Endothelial cell of umbilical vein (primary cell): ENCODE measurements around the gene GRM4. TPM values are rescaled to one million over a fixed set of nuclear protein-coding genes. Genes with fewer than 3 reads are reported as not detected.

Experiments used
- BruUV-seq: library from RNA; stranded (reverse); fragments of 400-500 nt; replicated peaks from 2 replicates; lab custom pipeline; 2021; lab: Mats Ljungman, UMichigan
- CTCF ChIA-PET: fragments of 300-600, 350-600 bp; sonication (Branson Sonifier 250); formaldehyde crosslinking; loops from one replicate; lab custom pipeline; 2021; ENCODE audit warnings: antibody characterized with exemption, inconsistent platforms; lab: Charles Lee
- POLR2A ChIA-PET: fragments of 300-600, 350-600 bp; sonication (Branson Sonifier 250); formaldehyde crosslinking; loops from one replicate; lab custom pipeline; 2021; ENCODE audit warnings: antibody characterized with exemption, inconsistent platforms; lab: Charles Lee
- DNase-seq: peaks from one replicate; pipeline ENCODE4 v3.0.0-alpha.2; 2011; ENCODE audit warnings: low read depth, low spot score
- FAIRE-seq: peaks from 2 replicates; lab custom pipeline; 2011; peaks lifted over from hg19 to GRCh38; lab: Jason Lieb, UNC
- H2AFZ ChIP-seq: 2 replicates; pipeline ENCODE4 v1.6.0; 2012; ENCODE audit warnings: low read depth, low read length, control low read depth, inconsistent platforms
- H3K27ac ChIP-seq: 2 replicates; pipeline ENCODE4 v1.5.1; 2011; ENCODE audit warnings: low read depth, mild to moderate bottlenecking, control low read depth, low read length, moderate library complexity; ENCODE audit not compliant: insufficient read depth
- H3K27me3 ChIP-seq, 2 experiments: 2 replicates each; pipeline versions ENCODE4 v1.6.0 to v1.6.1; 2011; ENCODE audit warnings: low read length in 2 of 2, mixed read lengths in 1 of 2; ENCODE audit not compliant: control insufficient read depth in 2 of 2, insufficient read depth in 2 of 2
- H3K36me3 ChIP-seq, 2 experiments: 2 replicates in 1 of 2; 3 replicates in 1 of 2; pipeline ENCODE4 v1.5.1; 2011; ENCODE audit warnings: low read length in 2 of 2, mild to moderate bottlenecking in 1 of 2, moderate library complexity in 1 of 2; ENCODE audit not compliant: control insufficient read depth in 2 of 2, insufficient read depth in 2 of 2; ENCODE audit errors: extremely low read depth in 1 of 2
- H3K4me1 ChIP-seq: 3 replicates; pipeline ENCODE4 v1.5.1; 2011; ENCODE audit warnings: mild to moderate bottlenecking, low read length; ENCODE audit not compliant: control insufficient read depth, insufficient read depth; ENCODE audit errors: extremely low read depth
- H3K4me2 ChIP-seq: 2 replicates; pipeline ENCODE4 v1.6.1; 2011; ENCODE audit warnings: low read length, control low read depth, mixed read lengths; ENCODE audit not compliant: insufficient read depth
- H3K4me3 ChIP-seq, 3 experiments: fragments of 200-600 bp in 1 of 3; sonication (generic), shearing (Covaris generic) in 1 of 3; replicated peaks in 1 of 3; 2 replicates each; pipeline ENCODE4 v1.5.1; 2011 to 2016; ENCODE audit warnings: control low read depth in 3 of 3, low read length in 3 of 3, mild to moderate bottlenecking in 2 of 3, inconsistent platforms in 1 of 3, low read depth in 1 of 3, moderate library complexity in 1 of 3; ENCODE audit not compliant: insufficient read depth in 1 of 3
- H3K79me2 ChIP-seq: 2 replicates; pipeline ENCODE4 v1.6.0; 2012; ENCODE audit warnings: low read length, inconsistent platforms; ENCODE audit not compliant: control insufficient read depth, insufficient read depth
- H3K9ac ChIP-seq: replicated peaks from 2 replicates; pipeline ENCODE3; 2011; ENCODE audit warnings: low read length, control low read depth; ENCODE audit not compliant: insufficient read depth; ENCODE audit errors: extremely low read depth
- H3K9me1 ChIP-seq: replicated peaks from 3 replicates; pipeline ENCODE4 v1.6.0; 2011; ENCODE audit warnings: mild to moderate bottlenecking, low read length; ENCODE audit not compliant: control insufficient read depth, insufficient read depth; ENCODE audit errors: extremely low read depth
- H3K9me3 ChIP-seq: replicated peaks from 2 replicates; pipeline ENCODE4 v1.5.1; 2012; ENCODE audit warnings: low read length, inconsistent platforms; ENCODE audit not compliant: control insufficient read depth, insufficient read depth
- H4K20me1 ChIP-seq: replicated peaks from 2 replicates; pipeline ENCODE3; 2011; ENCODE audit warnings: mild to moderate bottlenecking, low read length; ENCODE audit not compliant: control insufficient read depth, insufficient read depth; ENCODE audit errors: extremely low read depth
- EZH2 ChIP-seq: IDR thresholded peaks from 2 replicates; pipeline ENCODE4 v1.6.1; 2012; ENCODE audit warnings: borderline replicate concordance, low read depth, mild to moderate bottlenecking, moderate library complexity, low read length, inconsistent platforms; ENCODE audit not compliant: severe bottlenecking
- FOS ChIP-seq: IDR thresholded peaks from 2 replicates; pipeline ENCODE4 v1.6.1; 2011; ENCODE audit warnings: mild to moderate bottlenecking, low read length, moderate library complexity, borderline replicate concordance; ENCODE audit not compliant: insufficient read depth
- GATA2 ChIP-seq: IDR thresholded peaks from 2 replicates; pipeline ENCODE4 v1.7.0; 2011; ENCODE audit warnings: low read depth, mild to moderate bottlenecking, moderate library complexity, mixed read lengths, low read length; ENCODE audit not compliant: insufficient read length, insufficient read depth
- JUN ChIP-seq: IDR thresholded peaks from 2 replicates; pipeline ENCODE4 v1.6.1; 2011; ENCODE audit warnings: borderline replicate concordance, low read depth; ENCODE audit not compliant: insufficient read length, insufficient read depth
- MAX ChIP-seq: IDR thresholded peaks from 2 replicates; pipeline ENCODE4 v1.6.1; 2011; ENCODE audit not compliant: insufficient read depth, insufficient read length
- MYC ChIP-seq: IDR thresholded peaks from one replicate; pipeline ENCODE4 v1.6.1; 2011; ENCODE audit warnings: mild to moderate bottlenecking, low read depth, low read length
- POLR2A ChIP-seq: IDR thresholded peaks from 2 replicates; pipeline ENCODE4 v1.6.1; 2012; ENCODE audit warnings: low read depth, mild to moderate bottlenecking, control low read depth, low read length
- POLR2AphosphoS5 ChIP-seq: IDR thresholded peaks from 2 replicates; pipeline ENCODE4 v1.6.1; 2012; ENCODE audit warnings: low read depth, mild to moderate bottlenecking, control low read depth, low read length, moderate library complexity; ENCODE audit not compliant: insufficient read depth
- dilution Hi-C: fragments of 300-500 bp; cut with MboI; formaldehyde crosslinking; loops from one replicate; pipeline ENCODE4 v1.15.0; 2019; ENCODE audit warnings: low sequenced_read_pairs; ENCODE audit not compliant: extremely low pct_ligation_motif_present
- intact Hi-C: fragments of 100-400 bp; cut with micrococcal nuclease; formaldehyde crosslinking; loops from one replicate; pipeline ENCODE4 v1.10.0; 2022
- polyA plus RNA-seq, 4 experiments: library from polyadenylated mRNA; depleted of rRNA in 3 of 4; stranded (reverse) in 3 of 4; unstranded in 1 of 4; fragments of >200 nt; gene quantifications; 2 replicates each; pipeline versions ENCODE4 v1.2.1 to v1.2.3, GENCODE V29; 2011 to 2012; ENCODE audit warnings: missing spikeins in 1 of 4
- total RNA-seq: library from RNA; stranded (reverse); gene quantifications from 2 replicates; pipeline ENCODE4 v1.2.3, GENCODE V29; 2021

GRM4 gene
- total and polyA plus RNA-seq, 2 donors (not counting 3 experiments of a cell fraction or from before 2014, with no cell fraction given): 0.03 TPM; not detected in 1

- TF ChIP-seq POLR2AphosphoS5 (no peak), MAX (no peak), GATA2 (no peak), FOS (no peak), MYC (no peak), EZH2 (no peak), POLR2A (no peak), JUN (no peak)
- no TSS peak for BruUV-seq
- no peaks in the 10 kb centered on the region for H3K36me3 ChIP-seq
- FAIRE-seq: no peak
- H3K4me1 ChIP-seq: no peaks in the 10 kb centered on the region
- H4K20me1 ChIP-seq: no peaks in the 10 kb centered on the region
- H3K79me2 ChIP-seq: no peaks in the 10 kb centered on the region
- H3K27me3 ChIP-seq: no peaks in the 10 kb centered on the region
- no peaks in the 10 kb centered on the region for H3K9me1 ChIP-seq
- no peaks in the 10 kb centered on the region for H3K9me3 ChIP-seq
- no peak overlapping the region for H3K9ac ChIP-seq
- intact Hi-C loops: no loop called here
- DNase-seq: no peak
- no peak overlapping the region for H3K4me3 ChIP-seq
- CTCF ChIA-PET: no interaction called here
- POLR2A ChIA-PET: no interaction called here
- no peak overlapping the region for H3K27ac ChIP-seq
- no peak overlapping the region for H2AFZ ChIP-seq
- H3K4me2 ChIP-seq: no peak overlapping the region
- dilution Hi-C loops: no loop called here
Observed at GRCh38 chr6:34104628-34105027, 41.3 kb downstream of the GRM4 start.

- H3K27me3 ChIP-seq: no peaks in the 10 kb centered on the region
- no peaks in the 10 kb centered on the region for H3K79me2 ChIP-seq
- dilution Hi-C loops: no loop called here
- no peaks in the 10 kb centered on the region for H3K9me3 ChIP-seq
- no peak for DNase-seq
- no peaks in the 10 kb centered on the region for H3K36me3 ChIP-seq
- ChIA-PET POLR2A (no interaction called here), CTCF (no interaction called here)
- no peak overlapping the region for H2AFZ ChIP-seq
- BruUV-seq: no TSS peak
- H3K4me3 ChIP-seq: no peak overlapping the region
- H3K27ac ChIP-seq: no peak overlapping the region
- no peak for FAIRE-seq
- H3K9me1 ChIP-seq: no peaks in the 10 kb centered on the region
- H3K9ac ChIP-seq: no peak overlapping the region
- intact Hi-C loops: no loop called here
- no peak overlapping the region for H3K4me2 ChIP-seq
- TF ChIP-seq MYC (no peak), POLR2A (no peak), GATA2 (no peak)
- H4K20me1 ChIP-seq: no peaks in the 10 kb centered on the region
- H3K4me1 ChIP-seq: no peaks in the 10 kb centered on the region
Observed at GRCh38 chr6:34104186-34104585, 41.7 kb downstream of the GRM4 start.
